Daoy (cell line): ENCODE measurements around the gene CDH10. TPM values are rescaled to one million over a fixed set of nuclear protein-coding genes. Genes with fewer than 3 reads are reported as not detected.

Experiments used
- DNase-seq: peaks from one replicate; pipeline ENCODE4 v3.0.0-alpha.2; 2015; ENCODE audit warnings: low read depth
- total RNA-seq: library from RNA; depleted of rRNA; stranded (reverse); fragments of >200 nt; shearing (Covaris generic); gene quantifications from 2 replicates; pipeline ENCODE4 v1.2.3, GENCODE V29; 2014

Gene CDH10
- total RNA-seq, 1 experiment from 2014 or later: not detected

GRCh38 chr5:24602188-24602587, 42.6 kb downstream of the CDH10 start:
- DNase-seq: no peak

- DNase-seq: no peak
Measured at GRCh38 chr5:24598956-24599355, 45.8 kb downstream of the CDH10 start.

- DNase-seq: no peak
Measured at GRCh38 chr5:24595329-24595728, 49.4 kb downstream of the CDH10 start.

DNA sequence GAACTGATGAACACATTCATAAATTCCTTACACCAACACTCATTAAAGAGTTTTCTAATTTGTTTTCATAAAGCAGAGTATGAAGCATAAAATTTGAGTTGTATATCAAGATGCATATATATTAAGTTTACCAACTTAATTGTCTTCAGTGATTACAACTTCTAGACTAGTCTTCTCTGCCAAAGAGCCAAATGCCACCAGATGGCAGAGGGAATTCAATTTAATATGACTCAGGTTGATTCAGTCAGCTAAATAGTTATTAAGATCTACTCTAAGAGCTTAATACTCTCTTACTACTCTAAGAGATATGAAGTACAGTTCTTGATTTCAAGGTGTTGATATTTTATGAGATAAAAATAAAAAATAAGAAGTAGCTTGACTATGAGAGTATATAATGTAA, 53.4 kb downstream of the CDH10 start:
- no peak for DNase-seq

- DNase-seq: no peak
Measured at GRCh38 chr5:24589566-24589965, 55.2 kb downstream of the CDH10 start.

DNA sequence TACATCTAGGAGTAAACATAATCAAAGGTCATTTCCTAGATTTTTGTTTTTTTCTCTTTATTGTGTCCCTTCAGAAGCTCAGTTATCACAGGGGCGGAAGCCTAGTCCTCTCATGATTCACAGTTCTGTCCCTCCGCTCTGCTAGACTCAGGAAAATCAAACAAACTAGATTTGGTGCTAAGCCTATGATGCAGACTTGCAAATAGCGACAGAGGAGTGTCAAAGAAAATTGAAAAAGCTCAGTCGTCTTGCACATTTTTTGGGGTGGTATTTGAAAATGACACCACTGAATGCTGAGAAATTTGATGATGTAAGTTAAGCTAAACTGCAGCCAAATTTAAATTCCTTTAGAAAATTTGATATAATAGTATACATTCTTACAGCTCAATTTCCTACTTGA, 59.0 kb downstream of the CDH10 start:
- no peak for DNase-seq

DNA sequence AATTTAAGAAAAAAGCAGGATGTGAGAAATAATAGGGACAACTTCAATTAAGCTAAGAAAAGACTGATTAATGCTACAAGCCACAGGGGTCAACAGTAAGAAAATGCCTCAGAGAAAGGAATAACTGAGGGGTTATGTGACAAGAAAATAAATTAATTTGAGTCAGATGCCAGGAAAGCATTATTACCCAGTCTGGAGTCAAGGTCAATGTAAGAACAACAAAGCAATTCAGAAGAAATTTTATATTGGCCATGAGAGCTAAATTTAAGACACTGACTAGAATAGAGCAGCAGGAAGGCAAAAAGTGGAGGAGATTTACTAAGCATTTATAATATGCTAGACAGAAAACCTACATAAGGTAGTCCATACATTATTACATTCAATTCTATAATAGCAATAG, 73.5 kb downstream of the CDH10 start:
- DNase-seq: no peak

DNA sequence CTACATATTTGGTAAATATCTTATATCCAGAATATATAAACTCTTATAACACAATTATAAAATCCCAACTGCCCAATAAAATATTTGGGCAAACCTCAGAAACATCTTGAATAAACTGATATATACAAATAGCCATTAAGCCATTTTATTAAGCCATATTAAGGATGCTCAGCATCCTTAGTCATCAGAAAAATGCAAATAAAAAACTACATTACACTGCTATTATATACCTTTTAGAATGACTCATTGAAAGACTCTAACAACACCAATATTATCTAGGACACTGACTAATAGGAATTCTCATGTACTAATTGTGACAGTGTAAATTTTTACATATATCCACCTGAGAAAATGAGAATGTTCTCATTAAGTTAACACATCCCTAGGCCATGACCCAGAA, 77.8 kb downstream of the CDH10 start:
- no peak for DNase-seq

GRCh38 chr5:24555229-24555628, 89.5 kb downstream of the CDH10 start:
- no peak for DNase-seq

- no peak for DNase-seq
Measured at GRCh38 chr5:24547132-24547531, 97.6 kb downstream of the CDH10 start.

DNA sequence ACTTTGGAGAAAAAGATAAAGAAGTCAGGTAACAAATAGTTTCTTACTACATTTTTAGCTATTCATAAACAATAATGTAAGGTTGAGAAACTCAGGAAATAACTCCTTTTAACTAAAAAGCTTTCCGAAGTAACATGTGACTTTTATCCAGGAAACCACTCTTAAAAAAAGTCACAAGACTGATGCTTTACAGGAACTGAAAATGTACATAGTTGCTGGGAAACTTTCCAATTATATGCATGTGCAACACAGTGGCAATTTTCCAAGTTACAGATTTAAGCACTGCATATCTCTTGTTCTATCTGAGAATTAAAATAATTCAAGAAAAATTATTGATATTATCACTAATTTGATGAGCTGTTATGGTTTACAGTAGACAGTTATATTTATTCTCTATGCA, 105.2 kb downstream of the CDH10 start:
- DNase-seq: no peak

GRCh38 chr5:24538346-24538745, 106.4 kb downstream of the CDH10 start:
- DNase-seq: no peak

- no peak for DNase-seq
Measured at GRCh38 chr5:24535646-24536045, 109.1 kb downstream of the CDH10 start.

DNA sequence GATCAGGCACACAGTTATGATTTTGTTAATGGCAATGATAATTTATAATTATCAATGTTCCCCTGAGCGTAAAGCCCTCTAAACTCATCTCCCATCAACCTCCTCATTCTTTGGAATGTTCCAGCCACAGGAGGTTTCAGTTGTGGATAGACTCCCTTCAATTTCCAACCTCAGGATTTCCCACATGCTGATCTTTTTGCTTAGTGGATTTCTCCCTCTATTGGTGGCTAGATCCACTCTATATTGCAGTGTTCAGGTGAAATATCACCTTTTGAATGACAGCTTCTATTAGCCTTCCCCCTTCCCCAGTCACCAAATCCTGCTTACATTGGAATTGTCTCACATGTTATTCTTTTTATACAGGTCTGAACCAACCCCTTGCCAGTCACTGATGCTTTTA, 113.9 kb downstream of the CDH10 start:
- DNase-seq: no peak

GRCh38 chr5:24525414-24525813, 119.4 kb downstream of the CDH10 start:
- no peak for DNase-seq

GRCh38 chr5:24512423-24512822, 132.4 kb downstream of the CDH10 start:
- DNase-seq: no peak

DNA sequence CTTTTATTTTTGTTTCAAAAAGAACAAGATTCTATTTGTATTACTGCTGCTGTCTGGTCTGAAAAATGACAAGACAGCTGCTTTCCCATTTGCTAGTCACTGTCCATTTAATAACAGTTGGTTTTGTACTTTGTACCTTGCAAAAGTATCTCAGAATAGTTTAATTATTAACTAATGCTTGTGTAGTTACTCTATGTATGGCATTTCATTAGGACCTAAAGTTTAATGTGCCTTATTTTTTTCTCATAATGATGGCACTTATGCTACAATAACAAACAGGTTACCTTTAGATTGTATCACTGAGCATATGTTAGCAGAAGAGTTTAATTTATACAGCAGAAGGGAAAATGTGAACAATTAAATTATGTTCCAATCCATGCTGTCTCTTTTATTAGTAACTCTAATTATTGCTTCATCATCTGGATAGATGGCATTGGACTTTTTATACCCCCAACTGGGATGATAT, 134.2 kb downstream of the CDH10 start:
- no peak for DNase-seq

DNA sequence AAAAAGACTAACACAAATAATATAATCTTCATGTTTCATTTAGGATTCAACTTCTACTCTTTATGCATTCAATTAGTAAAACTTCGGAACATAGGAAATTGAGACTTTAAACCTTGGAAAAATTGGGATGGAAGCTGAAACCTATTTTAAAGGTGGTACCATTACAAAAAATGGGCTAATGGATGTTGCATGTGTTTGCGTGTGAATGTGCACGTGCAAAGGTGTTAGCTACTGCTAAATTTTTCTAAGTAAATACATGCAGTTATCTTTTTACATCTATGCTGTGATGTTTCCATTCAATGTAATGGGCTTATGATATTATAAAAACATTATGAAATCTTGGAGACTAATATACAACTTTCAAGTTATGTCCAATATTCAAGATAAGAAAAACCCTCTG, 134.8 kb downstream of the CDH10 start:
- DNase-seq: no peak

DNA sequence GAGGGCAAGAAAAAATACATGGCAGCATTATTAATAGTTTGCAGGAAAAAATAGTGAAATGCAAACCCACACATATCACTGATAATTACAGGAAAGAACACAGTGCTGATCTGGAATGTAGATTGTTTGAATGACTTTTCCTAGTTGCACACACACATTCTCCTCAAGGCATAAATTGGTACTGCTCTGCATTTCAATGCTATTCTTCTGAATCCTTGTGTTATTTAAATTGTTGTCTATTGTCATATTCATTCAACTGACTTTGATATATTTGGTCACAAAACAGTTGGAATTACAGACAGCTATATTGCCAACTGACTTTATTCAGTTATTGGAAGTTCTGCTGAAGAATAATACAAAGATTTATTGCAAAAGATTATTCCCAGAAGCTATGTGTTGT, 139.5 kb downstream of the CDH10 start:
- DNase-seq: no peak

DNA sequence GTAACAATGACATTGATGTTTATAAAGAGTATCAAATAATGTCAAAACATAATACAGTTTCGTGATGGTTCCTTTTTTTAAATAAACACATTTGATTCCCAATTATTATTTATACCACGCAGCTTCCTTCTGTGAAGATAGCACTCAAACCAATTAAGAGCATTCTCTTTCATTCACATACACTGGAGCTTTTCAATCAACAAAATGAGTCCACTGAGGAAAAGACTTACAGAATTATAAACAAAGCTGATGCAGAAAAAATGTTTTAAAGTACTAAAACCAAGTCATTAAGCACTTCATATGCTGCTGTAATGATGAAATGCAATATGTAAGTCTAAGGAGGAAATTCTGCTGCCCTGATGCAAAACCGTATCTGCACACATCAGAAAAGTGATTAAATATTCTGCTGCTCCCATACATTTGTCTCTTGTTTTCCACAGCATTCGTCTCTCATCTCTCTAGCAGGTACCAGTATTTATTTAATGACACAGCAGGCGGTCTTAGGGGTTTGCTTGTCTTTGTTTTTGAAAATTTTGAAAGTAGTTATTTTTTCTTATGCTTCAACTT, 147.1 kb downstream of the CDH10 start:
- no peak for DNase-seq

DNA sequence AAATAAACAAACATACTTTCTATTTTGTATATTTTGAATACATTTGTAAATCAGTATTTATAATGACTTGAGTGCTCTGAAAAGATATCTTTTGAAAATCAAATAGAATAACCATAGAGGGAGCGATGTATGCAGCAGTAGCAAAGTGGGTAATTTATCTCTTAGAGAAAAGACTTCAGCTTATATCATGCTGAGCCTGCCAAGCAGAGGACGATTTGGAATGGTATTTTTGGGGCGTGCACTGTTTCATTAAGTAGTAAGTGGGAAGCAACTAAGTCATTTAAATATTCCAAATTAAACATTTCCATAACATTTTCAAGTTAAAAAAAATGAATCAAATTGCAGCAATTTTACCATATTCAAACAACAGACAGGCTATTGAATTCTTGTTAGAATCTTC, 147.6 kb downstream of the CDH10 start:
- DNase-seq: no peak

GRCh38 chr5:24496268-24496667, 148.5 kb downstream of the CDH10 start:
- DNase-seq: no peak

DNA sequence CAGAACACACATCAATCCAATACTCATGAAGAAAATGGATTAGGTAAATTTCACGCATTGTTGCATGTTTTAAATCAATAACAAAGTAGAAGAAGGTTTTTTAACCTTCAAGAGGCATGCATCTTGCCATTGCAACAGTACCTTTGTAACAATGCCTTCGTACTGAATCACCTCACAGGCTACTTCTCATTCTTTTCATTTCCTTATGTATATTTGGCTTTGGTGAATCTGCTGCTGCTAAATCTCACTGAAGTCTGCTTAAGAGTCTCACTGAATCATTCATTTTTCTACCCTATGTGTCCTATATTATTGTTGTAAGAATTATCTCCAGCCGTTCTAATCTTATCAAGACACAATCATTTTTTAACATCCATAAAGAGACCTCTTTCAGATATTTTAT, 152.5 kb downstream of the CDH10 start:
- DNase-seq: no peak

- DNase-seq: no peak
Measured at GRCh38 chr5:24491490-24491889, 153.3 kb downstream of the CDH10 start.
